RPMI7951 (cell line): ENCODE measurements around the gene CXCL12. TPM values are rescaled to one million over a fixed set of nuclear protein-coding genes. Genes with fewer than 3 reads are reported as not detected.

Experiments
- DNase-seq: peaks from one replicate; pipeline ENCODE4 v3.0.0-alpha.2; 2012; ENCODE audit warnings: low read depth
- total RNA-seq: library from RNA; depleted of rRNA; stranded (reverse); fragments of >200 nt; shearing (Covaris generic); gene quantifications from 2 replicates; pipeline ENCODE4 v1.2.3, GENCODE V29; 2014; rRNA removed

Gene CXCL12
- 29.0 and 30.3 TPM in 2 replicates for total RNA-seq

DNA sequence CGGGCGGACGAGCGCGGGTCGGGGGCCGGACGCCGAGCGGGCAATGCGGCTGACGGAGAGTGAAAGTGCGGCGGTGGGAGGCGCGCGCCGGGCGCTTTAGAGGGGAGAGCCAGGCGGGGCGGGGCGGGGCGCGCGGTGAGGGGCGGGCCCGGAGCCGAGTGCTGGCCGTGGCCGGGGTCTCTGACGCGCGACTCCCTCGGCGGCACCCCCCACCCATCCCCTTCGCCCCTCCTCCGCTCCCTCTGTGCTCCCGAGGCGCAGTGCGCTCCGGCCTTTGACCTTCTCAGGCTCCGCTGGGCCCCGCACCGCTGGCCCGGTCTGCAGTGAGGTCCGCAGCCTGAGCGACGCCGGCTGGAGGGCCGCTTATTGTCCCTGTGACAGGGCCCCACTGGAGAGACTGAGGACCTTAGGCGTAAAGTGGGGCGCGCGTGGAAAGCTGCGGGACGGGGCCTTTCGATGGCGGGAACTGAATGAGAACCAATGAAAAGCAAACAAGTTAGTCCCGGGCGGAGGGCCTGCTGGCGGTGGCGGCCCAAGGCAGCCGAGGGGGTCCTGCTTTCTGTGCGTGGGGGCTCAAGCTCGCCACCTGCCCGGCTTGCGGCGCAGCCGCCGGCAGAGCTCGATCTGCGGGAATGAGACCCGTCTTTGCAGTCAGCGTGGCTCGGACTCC is at the start of gene CXCL12:
Gene CXCL12, minus strand, starts transcription at position 72 of the 670 bp plus-strand sequence. CDS start 92 bp downstream, outside the sequence.
- DNase-seq: no peak

DNA sequence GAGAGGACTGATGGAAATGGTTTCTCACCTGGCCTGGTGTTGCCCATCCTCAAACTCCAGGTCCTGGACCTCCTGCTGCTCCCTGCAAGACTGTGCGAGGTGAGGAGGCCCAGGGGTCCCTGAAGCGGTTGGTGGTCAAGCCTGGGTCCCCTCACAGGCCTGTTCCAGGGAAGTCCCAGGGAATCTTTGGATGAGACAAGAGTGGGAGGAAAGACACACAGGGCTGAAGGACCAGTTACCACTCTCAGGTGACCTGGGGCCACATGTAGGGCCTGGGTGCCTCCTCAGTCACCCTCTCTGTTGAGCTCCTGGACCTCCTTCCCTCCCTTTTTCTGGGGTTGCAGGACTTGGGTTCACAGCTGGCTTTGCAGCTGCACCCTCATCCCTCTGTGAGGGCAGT is 42.6 kb upstream of the CXCL12 start:
- no peak for DNase-seq

DNA sequence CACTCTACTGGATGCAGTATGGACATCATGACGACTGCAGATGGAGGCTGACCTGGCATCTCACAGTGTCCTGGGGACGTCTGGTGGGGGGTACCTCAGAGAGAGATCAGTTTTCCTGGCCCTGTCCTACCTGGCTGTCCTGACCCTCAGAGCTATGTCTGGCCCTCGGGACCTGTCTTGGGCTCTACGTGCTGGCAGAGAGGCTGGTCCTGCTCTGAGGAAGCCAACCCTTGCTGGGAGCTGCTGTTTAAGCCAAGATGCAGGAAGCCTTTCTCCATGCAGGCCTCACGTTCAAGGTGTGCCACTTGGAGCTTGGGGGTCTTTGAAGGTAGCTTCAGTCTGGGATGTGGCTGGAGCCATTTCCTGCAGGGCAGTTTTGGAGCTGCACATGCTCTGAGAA is 42.1 kb upstream of the CXCL12 start:
- DNase-seq: no peak

DNA sequence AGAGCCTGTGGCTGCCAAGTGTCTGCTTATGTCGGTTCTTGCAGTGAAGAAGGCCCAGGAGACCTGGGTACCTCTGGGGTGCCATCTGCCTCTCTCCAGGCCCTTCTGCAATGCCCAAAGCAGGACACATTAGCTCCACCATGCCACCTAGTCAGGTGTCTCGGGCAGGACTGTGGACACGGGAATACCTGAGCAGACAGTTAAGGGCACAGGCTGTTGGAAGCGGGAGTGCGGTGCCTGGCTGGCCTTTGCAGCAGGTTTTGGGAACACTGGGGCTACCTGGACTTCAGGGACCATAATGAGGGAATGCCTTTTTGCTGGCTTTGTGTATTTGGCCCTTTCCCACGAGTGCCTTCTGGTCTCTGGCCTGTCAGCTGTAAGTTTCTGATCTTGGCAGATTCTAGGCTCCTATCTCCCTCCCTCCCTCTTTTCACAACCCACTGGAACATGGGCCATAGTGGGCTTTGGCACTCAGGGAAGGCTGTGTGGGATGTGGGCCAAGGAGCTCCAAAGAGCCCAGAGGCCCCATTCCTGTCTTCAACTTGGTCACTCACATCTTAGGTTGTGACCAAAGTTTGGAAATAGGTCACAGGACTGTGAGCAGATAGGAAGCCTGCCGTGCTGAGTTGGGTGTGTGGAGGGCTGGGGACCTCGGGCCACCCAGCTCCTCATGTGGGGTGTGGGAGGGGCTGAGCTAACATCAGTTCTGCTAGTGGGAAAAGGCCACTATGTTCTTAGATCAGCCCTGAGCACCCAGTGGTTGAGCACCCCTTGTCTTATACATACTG is 41.5 kb upstream of the CXCL12 start:
- no peak for DNase-seq

DNA sequence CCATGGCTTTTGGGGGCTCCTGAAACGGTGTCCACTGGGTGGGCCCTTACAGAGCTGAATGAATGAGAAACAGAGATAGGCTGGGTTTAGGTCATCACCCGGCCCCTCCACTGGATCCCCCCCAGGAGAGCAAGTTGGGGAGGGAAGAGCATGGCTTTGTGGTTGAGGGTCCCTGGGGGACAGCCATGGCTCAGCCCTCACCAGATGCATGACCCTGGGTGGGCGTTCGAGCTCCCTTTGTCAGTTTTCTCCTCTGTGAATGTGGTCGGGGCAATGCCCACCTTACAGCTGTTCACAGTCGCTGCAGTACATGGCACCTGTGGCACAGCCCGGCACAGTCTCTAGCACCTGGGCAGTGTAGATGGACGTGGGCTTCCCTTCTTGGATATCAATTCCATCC is 40.6 kb upstream of the CXCL12 start:
- no peak for DNase-seq

DNA sequence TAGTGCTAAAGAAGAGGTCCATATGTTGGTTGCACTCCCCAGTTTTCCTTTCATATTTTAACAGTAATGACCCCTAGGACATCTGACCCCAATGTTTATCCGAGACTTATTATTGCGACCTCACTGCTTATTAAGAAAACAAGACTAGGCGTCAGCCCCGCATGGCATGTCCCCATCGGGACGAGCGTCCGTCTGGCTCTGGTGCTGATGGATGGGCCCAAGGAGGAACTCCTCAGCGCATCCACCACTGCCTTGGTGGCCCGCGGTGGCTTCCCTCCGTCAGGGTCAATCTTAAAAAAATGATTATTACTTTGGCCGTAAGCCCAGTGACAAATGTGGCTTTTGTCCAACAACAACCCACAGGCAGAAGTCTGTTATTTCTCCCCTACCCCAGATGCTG is 40.1 kb upstream of the CXCL12 start:
- DNase-seq: no peak

DNA sequence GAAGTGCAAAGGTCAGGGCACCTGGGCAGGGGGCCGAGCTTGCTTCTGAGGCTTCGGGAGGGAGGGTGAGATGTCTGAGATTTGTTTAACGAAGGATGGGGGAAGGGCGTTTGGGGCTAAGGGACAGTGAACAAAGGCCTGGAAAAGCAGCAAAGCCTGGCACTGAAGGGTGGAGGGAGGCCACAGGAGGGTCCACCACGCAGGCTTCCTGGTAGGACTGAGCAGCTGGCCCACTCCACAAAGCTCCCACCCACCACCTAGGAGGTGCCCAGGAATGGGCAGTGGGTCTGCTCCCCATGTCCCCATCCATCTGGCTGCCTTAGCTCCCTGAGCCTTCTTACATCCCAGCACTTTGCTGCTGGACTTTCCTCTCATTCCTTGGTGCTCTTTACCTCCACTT is 39.4 kb upstream of the CXCL12 start:
- DNase-seq: no peak

DNA sequence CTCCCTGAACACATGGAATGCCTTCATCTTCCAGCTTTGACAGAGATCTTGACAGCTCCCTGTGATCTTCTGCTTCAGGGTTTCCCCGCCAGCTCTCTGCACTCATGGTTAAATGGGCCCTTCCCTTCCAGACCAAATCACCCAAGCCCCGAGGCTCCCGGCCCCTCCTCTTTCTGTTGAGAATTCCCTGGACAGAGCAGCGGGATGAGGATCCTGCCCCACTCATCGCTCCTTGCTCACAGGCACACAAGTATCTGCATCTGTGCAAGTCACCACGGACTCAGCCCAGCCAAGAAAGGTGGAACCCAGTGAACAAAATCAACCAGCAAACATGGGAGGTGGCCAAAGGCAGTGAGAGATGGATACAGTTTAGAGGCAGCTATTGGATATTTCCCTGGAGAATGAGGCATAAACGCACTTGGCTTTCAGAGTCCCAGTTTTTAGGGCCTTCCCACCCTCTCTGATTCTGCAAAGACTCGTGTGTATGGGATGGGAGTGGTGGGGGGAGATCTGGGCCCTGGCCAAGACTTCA is 37.7 kb upstream of the CXCL12 start:
- no peak for DNase-seq

DNA sequence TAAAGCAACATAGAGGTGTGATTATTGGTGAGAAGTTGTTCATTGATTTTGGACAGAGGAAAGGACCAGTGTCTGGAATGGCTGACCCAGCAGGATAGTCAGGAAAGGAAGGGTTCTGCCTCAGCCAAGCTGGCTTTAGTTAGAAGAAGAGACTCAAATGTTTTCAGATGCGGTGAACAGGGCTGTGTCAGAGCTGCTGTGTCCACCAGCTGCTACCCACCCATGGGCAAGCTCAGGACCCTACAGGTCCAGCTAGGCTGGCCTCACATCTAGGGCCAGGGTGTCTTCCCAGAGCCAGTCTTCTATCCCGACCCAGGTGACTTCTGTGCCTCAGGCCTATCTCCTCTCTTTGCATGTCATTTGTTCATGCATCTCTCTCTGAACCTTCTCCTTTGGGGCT is 37.3 kb upstream of the CXCL12 start:
- no peak for DNase-seq

DNA sequence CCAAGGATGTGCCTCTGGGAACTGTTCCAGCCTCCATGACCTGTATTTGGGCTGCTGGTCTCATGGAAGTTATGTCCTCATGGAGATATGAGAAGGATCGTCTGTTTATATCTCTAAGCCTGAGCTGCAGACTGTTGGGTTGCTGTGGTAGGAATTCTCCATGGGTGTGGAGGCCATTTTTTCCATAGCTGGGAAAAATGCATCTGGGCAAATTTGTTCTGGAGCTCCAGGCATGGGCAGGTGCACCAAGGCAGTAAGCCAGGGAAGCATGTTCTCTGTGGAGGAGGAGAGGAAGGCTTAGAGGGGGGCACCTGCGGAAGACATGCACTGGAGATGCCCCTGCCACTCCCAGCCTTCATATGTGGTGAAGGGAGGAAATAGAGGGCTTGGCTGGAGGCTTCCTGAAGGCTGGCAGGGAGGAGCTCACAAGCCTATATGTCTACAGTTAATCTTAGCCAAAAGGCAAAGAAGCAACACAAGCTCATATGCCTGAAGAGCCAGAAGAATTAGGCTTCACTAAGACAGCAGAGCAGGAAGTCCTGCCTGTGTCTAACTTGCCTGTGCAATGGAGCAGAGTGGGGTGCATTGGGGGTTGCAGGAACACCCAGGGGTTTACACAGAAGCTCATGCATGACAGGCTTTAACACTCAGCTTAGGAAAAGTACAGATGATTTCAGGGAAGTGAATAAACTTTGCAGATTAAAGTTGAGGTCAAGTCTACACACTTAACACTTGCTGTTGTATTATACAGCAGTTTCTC is 35.1 kb upstream of the CXCL12 start:
- no peak for DNase-seq

DNA sequence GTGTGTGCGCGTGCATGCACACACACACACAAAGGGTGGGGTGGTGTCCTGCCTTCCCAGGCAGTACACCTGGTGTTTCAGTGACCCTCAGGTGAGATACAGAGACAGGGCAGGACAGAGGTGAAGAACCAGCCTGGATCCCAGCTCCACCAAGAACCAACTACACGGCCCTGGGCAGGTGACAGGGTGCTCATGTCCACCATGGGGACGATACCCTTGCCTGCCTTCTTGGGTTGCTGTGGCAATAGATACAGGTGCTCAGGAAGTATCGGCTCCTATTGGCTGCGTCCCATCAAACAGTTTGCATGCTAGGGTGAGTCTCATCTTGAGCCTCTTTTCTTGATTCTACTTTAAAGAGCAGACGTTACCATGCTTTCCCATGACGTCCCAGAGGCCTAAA is 33.7 kb upstream of the CXCL12 start:
- no peak for DNase-seq

DNA sequence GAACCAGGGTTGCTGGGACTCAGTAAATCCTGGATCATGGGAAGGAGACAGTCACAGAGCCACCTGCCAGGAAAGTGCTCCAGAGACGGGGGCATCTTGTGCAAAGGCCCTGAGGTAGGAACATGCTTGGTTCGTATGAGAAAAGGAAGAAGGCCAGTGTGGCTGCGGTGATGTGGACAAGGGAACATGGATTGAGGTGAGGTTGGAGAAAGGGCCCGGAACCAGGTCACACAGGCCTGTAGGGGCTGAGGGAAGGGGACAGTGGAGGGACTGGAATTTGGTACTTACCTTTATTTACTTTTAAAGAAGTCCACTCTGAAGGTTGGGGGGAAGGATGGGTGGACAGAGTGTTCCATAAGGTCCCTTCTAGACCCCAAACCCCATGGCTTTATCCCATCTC is 32.9 kb upstream of the CXCL12 start:
- no peak for DNase-seq

DNA sequence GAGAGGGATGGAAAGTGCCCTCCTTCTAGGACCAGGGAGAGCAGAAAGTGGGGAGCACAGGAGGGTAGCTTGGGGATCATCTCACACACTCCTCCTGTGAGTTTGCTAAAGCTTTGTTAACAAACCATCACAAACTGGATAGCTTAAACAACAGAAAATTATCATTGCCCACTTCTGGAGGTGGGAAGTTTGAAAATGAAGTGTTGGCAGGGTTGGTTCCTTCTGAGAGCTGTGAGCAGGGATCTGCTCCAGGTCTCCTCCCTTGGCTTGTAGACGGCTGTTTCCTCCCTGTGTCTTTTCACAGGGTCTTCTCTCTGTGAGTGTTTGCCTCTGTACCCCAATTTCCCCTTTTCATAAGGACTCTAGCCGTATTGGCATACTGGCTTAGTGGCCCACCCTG is 32.0 kb upstream of the CXCL12 start:
- no peak for DNase-seq

DNA sequence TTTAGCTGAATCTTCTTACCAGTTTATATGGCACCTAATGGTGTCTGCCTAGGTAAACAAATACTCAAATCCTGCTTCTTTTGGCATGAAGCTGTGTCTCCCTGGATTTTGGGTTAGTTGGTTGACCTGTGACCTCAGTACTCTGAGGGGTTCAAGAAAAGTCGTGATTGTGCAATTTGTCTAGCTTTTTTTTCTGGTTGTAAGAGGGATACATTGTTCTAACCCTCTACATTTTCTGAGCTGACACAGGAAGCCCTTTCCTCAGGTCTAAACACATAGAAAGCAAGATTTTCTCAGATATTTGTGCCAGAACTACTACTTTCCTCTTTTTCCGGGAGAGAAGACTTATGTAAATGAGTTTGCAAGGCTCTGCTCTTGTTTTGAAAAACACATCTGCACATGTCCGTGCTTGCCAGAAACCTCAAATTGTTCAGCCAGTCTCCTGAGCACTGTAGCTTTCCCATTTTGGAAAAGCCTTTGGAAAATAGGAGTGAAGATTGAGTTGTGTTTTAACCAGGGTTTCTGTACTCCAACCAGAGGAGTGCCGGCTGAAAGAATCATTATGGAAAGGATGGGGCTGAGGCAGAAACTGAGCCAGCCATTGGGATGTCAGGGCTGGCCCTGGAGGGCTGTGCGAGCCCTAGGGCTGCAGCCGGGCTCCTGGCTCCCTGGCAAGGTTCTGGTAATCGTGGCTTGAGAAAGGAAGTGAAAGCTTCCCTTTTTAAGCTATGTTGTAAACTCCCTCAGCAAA is 31.3 kb upstream of the CXCL12 start:
- DNase-seq: no peak

DNA sequence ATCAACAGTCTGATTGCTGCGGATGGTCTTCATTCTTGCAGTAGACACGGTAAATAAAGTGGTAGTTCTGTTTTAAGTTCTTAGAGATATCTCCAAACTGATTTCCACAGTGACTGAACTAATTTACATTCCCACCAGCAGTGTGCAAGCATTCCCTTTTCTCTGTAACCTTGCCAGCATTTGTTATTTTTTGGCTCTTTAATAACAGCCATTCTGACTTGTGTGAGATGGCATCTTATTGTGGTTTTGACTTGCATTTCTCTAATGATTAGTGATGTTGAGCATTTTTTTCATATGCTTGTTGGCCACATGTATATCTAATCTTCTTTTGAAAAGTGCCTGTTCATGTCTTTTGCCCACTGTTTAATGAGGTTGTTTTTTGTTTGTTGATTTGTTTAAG is 30.2 kb upstream of the CXCL12 start:
- no peak for DNase-seq

DNA sequence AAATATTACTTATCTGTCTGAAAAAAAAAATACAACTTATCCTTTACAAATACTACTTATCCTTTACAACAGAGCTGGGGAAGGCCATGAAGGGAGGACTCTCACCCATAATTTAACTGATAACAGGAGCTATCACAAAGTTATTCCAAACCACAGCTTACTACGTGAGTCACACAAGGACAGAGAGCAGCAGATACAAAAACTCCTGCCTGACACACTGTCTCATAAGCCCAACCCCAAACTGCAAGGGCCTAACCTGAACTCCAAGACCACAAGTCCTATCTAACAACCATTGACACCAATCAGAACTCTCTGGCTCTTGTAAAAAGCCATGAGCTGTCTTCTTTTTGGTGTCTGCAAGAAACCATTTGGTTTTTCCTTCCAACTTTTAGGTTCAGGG is 28.5 kb upstream of the CXCL12 start:
- no peak for DNase-seq

DNA sequence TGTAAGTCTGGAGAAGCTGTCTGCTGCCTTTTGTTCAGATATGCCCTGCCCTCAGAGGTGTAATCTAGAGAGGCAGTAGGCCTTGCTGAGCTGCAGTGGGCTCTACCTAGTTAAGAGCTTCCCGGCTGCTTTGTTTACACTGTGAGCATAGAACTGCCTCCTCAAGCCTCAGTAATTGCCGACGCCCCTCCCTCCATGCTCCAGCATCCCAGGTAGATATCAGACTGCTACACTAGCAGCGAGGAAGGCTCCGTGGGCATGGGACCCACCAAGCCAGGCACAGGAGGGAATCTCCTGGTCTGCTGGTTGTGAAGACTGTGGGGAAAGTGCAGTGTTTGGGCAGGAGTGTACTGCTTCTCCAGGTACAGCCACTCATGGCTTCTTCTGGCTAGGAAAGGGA is 26.4 kb upstream of the CXCL12 start:
- DNase-seq: no peak

DNA sequence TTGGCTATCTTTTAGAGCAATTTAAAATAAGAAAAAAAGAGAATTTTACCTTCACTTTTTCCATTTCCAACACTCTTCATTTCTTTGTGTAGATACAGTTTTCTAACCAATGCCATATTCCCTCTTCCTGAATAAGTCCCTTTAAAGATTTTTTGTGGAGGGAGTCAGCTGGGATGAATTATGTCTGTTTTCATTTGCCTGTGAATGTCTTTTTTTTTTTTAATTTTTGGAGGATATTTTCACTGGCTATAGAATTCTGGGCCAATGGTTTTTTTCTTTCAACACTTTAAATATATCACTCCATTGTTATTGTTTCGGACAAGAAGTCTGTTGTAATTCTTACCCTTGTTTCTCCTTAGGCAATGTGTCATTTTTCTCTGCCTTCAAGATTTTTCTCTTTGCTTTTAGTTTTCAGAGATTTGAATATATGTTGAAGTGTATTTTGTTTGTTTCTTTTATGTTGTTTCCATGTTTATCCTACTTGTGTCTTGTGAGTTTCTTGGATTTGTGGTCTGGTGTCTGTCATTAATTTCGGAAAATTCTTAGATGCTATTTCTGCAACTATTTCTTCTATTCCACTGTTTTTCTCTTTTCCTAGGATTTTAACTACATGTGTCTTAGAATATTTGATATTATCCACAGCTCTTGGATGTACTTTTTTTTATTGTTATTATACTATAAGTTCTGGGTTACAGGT is 20.0 kb upstream of the CXCL12 start:
- no peak for DNase-seq

DNA sequence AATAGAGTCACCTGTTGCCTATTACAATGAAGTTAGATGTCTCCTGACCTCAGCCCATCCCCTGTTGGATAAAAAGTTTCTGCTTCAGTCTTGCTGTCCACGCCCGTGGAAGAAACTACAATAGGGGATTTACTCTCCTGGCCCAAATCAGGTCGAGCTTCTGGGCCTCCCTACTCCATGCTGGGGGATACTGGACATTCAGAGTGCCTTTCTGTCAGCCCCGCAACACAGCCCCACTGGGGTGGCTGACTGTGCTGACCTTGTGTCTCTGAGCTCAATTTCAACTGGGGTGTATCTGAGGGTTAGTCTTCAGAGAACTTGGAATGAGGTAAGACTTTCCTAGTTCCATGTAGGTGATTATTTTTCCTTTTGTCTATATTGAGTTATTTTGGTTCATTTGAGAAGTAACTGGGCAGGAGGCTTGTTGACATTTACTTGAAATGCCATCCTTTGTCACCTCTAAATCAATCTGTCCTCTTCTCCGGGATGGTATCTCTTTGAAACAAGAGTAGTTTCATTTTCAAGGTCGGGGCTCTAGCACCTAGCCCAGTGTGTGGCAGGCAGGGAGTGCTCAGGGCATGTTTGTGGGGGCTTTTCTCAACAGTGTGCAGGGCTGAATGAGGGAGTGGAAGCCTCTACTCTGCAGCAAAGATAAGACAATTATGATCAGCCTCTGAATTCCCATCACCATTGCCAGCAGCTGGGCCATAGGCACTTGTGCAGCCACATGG is 17.7 kb upstream of the CXCL12 start:
- no peak for DNase-seq

DNA sequence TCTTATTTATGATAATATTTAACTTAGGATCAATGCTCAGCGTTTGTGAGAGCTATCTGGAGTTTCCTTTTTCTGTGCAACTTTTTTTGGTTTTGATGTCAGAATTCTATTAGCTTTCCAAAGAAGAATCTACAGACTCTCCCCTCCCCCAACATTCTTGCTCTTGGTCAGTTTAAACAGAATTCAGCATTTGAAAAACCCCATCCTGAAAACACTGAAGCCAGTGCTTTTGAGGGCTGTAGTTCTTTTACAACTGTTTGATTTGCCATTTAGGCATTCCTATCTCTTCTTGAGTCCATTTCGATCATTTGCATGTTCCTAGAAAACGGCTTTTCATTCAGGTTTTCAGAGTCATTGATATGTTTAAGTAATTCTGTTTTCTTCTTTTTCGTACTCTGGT is 15.6 kb upstream of the CXCL12 start:
- no peak for DNase-seq
